HepG2 (cell line): ENCODE data around the gene HMGN4. TPM values are rescaled to one million over a fixed set of nuclear protein-coding genes. Genes with fewer than 3 reads are reported as not detected.

Experiments used
- FIP1L1 ChIP-seq: fragments of 200-400 bp; formaldehyde crosslinking; IDR thresholded peaks from 2 replicates; pipeline ENCODE4 v1.6.1; 2018; ENCODE audit warnings: low read depth, mild to moderate bottlenecking, low read length, moderate library complexity, borderline replicate concordance; ENCODE audit not compliant: insufficient read depth
- FOXP1 ChIP-seq, 2 experiments: fragments of 450-650 bp in 1 of 2; IDR thresholded peaks; 2 replicates each; pipeline ENCODE4 v1.6.1; 2017 to 2018; ENCODE audit warnings: antibody characterized with exemption in 1 of 2
- HMG20B ChIP-seq: conservative IDR thresholded peaks from 2 replicates; pipeline ENCODE4 v1.6.1; 2016; ENCODE audit warnings: missing genetic modification reagents, missing compliant biosample characterization
- HMGA1 ChIP-seq: sonication (generic); formaldehyde crosslinking; conservative IDR thresholded peaks from 2 replicates; pipeline ENCODE4 v1.4.0; 2020; ENCODE audit warnings: missing genetic modification reagents
- HNF1A ChIP-seq, 2 experiments: sonication (generic) in 1 of 2; formaldehyde crosslinking in 1 of 2; IDR thresholded peaks; 2 replicates each; pipeline versions ENCODE4 v1.4.0 to v1.6.1; 2016 to 2020; ENCODE audit warnings: borderline replicate concordance in 1 of 2, low read depth in 1 of 2, mild to moderate bottlenecking in 1 of 2, missing genetic modification reagents in 1 of 2
- HNRNPL ChIP-seq: fragments of 200-400 bp; formaldehyde crosslinking; IDR thresholded peaks from 2 replicates; pipeline ENCODE4 v1.6.1; 2017; ENCODE audit warnings: mild to moderate bottlenecking, low read depth, low read length
- NCOA2 ChIP-seq: sonication (generic); formaldehyde crosslinking; IDR thresholded peaks from 2 replicates; pipeline ENCODE4 v1.8.0; 2022; ENCODE audit warnings: inconsistent platforms
- NFIC ChIP-seq: IDR thresholded peaks from 2 replicates; pipeline ENCODE4 v1.6.1; 2012; ENCODE audit warnings: mild to moderate bottlenecking, low read length, inconsistent platforms
- PHF8 ChIP-seq: sonication (generic); formaldehyde crosslinking; IDR thresholded peaks from 2 replicates; pipeline ENCODE4 v1.5.0; 2020; ENCODE audit warnings: missing genetic modification reagents
- PREB ChIP-seq: sonication (generic); formaldehyde crosslinking; IDR thresholded peaks from 2 replicates; pipeline ENCODE4 v1.4.0; 2020; ENCODE audit warnings: missing genetic modification reagents
- ZBTB46 ChIP-seq: sonication (generic); formaldehyde crosslinking; IDR thresholded peaks from 2 replicates; pipeline ENCODE4 v1.4.0; 2020; ENCODE audit warnings: mild to moderate bottlenecking, missing genetic modification reagents, borderline replicate concordance
- ZNF256 ChIP-seq: sonication (generic); formaldehyde crosslinking; conservative IDR thresholded peaks from 2 replicates; pipeline ENCODE4 v1.4.0; 2020; ENCODE audit warnings: missing genetic modification reagents
- ZNF354B ChIP-seq: sonication (generic); formaldehyde crosslinking; IDR thresholded peaks from 2 replicates; pipeline ENCODE4 v1.8.0; 2022; ENCODE audit warnings: mild to moderate bottlenecking, missing genetic modification reagents
- ZNF562 ChIP-seq: sonication (generic); formaldehyde crosslinking; IDR thresholded peaks from 2 replicates; pipeline ENCODE4 v1.8.0; 2022; ENCODE audit warnings: missing genetic modification reagents, borderline replicate concordance
- ZNF782 ChIP-seq: sonication (generic); formaldehyde crosslinking; IDR thresholded peaks from 2 replicates; pipeline ENCODE4 v1.4.0; 2020; ENCODE audit warnings: missing genetic modification reagents, mild to moderate bottlenecking, borderline replicate concordance
- polyA plus RNA-seq, 8 experiments: library from polyadenylated mRNA; depleted of rRNA in 3 of 8; stranded (reverse) in 7 of 8; unstranded in 1 of 8; fragments of >200 nt; fragmentation: Illumina TruSeq in 4 of 8; extraction: Trizol in 4 of 8; gene quantifications; 2 replicates each; pipeline versions ENCODE4 v1.2.1 to v1.2.3, GENCODE V29; 2011 to 2016; ENCODE audit warnings: low read depth in 4 of 8, missing spikeins in 1 of 8, mixed read lengths in 1 of 8; ENCODE audit not compliant: insufficient read depth in 1 of 8
- total RNA-seq, 5 experiments: library from RNA; depleted of rRNA; stranded (reverse); fragments of >200 nt; fragmentation: Illumina TruSeq; extraction: Trizol; gene quantifications; 2 replicates each; pipeline ENCODE4 v1.2.3, GENCODE V29; 2016; ENCODE audit warnings: low read depth in 1 of 5
- TF ChIP-seq, protein P1 (sequence below): sonication (generic); formaldehyde crosslinking; IDR thresholded peaks from 2 replicates; pipeline ENCODE4 v1.8.1; 2022; ENCODE audit warnings: low read depth, mild to moderate bottlenecking, missing genetic modification reagents
- TF ChIP-seq, protein P2 (sequence below): IDR thresholded peaks from 2 replicates; pipeline ENCODE4 v1.6.1; 2016; ENCODE audit warnings: missing biosample characterization, missing genetic modification reagents, low read depth

Gene HMGN4
- total and polyA plus RNA-seq, 2 of the 13 experiments (the other 11 are each of a cell fraction or from before 2014, with no cell fraction given) = 39.9 to 52.1 TPM

DNA sequence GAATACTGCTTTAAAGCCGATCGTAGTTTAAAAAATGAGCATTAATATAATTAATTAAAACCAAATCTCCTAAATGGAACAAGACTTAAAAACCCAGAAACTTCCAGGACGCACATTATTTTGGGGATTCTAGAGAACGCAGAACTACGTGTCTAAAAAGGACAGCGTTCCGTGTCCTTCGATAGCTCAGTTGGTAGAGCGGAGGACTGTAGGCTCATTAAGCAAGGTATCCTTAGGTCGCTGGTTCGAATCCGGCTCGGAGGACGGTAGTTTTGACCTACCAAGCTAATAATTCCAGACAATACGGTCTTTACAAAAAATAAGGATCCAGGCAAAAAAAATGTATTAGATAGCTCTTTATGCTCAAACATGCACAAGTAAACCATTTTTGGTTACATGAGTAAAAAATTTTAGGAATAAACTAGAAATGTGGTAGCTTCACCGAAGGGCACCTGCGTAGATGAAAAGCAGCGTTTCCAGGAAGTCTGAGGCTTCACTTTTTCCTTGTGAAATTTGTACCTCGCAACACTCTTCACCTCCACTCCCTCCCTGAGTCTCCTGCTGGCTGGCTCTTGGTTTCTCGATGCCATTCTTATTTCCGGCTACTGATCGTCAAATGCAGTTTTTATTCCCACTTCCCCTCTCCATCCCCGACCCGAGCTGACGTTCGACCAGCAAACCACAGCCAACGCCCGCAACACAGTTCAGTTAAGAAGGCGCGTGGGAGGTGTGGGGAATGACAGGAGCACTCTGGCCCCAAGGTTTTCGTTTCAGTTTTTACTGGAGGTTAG lies 39.0 kb downstream of the HMGN4 start (continued):
- no peak for TF ChIP-seq PREB (CRISPR knock-in tag)
- no peak for TF ChIP-seq ZNF562 (CRISPR knock-in tag)
- 0 out of 2 replicates have a peak, but pooled peaks have one; percentile 16 for TF ChIP-seq HNF1A (IDR thresholded peaks at IDR 0.05; ENCODE audit: low read depth)
- no peak for TF ChIP-seq HNF1A (CRISPR knock-in tag; IDR thresholded peaks at IDR 0.05; ENCODE audit: borderline replicate concordance)
- TF ChIP-seq ZBTB46 (CRISPR knock-in tag) = no peak
- no peak for TF ChIP-seq FOXP1 (IDR thresholded peaks at IDR 0.05)
- TF ChIP-seq FOXP1 (CRISPR knock-in tag; IDR thresholded peaks at IDR 0.05) = no peak
- TF ChIP-seq, protein P1, sequence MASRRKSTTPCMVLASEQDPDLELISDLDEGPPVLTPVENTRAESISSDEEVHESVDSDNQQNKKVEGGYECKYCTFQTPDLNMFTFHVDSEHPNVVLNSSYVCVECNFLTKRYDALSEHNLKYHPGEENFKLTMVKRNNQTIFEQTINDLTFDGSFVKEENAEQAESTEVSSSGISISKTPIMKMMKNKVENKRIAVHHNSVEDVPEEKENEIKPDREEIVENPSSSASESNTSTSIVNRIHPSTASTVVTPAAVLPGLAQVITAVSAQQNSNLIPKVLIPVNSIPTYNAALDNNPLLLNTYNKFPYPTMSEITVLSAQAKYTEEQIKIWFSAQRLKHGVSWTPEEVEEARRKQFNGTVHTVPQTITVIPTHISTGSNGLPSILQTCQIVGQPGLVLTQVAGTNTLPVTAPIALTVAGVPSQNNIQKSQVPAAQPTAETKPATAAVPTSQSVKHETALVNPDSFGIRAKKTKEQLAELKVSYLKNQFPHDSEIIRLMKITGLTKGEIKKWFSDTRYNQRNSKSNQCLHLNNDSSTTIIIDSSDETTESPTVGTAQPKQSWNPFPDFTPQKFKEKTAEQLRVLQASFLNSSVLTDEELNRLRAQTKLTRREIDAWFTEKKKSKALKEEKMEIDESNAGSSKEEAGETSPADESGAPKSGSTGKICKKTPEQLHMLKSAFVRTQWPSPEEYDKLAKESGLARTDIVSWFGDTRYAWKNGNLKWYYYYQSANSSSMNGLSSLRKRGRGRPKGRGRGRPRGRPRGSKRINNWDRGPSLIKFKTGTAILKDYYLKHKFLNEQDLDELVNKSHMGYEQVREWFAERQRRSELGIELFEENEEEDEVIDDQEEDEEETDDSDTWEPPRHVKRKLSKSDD (CRISPR knock-in tag) = no peak
- TF ChIP-seq ZNF354B = no peak
- TF ChIP-seq ZNF256 (CRISPR knock-in tag) = no peak
- TF ChIP-seq PHF8 (CRISPR knock-in tag) = peak; percentile 33; the same call in 1 of the 2 replicates
- no peak for TF ChIP-seq HMG20B (CRISPR knock-in tag)
- TF ChIP-seq HNRNPL = no peak
- TF ChIP-seq NFIC = no peak; the same call in 1 of the 2 replicates
- TF ChIP-seq HMGA1 (CRISPR knock-in tag) = no peak
- no peak for TF ChIP-seq ZNF782 (CRISPR knock-in tag)
- TF ChIP-seq, protein P2, sequence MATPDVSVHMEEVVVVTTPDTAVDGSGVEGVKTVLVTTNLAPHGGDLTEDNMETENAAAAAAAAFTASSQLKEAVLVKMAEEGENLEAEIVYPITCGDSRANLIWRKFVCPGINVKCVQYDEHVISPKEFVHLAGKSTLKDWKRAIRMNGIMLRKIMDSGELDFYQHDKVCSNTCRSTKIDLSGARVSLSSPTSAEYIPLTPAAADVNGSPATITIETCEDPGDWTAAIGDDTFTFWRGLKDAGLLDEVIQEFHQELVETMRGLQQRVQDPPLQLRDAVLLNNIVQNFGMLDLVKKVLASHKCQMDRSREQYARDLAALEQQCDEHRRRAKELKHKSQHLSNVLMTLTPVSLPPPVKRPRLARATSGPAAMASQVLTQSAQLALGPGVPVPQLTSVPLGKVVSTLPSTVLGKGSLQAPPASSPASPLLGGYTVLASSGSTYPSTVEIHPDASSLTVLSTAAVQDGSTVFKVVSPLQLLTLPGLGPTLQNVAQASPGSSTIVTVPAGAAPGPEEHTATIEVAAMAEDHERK (CRISPR knock-in tag) = no peak
- TF ChIP-seq FIP1L1 = no peak
- no peak for TF ChIP-seq NCOA2 (CRISPR knock-in tag)
